GM12891 (cell line): ENCODE data around the gene EFHC2.

Source experiments
- POLR2A ChIP-seq: IDR thresholded peaks from 2 replicates; pipeline ENCODE4 v1.6.1; 2011; ENCODE audit warnings: low read depth, low read length, control low read depth
- POLR2AphosphoS5 ChIP-seq: IDR thresholded peaks from 2 replicates; pipeline ENCODE4 v1.6.1; 2011; ENCODE audit warnings: low read depth, low read length, control low read depth
- POU2F2 ChIP-seq: IDR thresholded peaks from 2 replicates; pipeline ENCODE4 v1.6.1; 2011; ENCODE audit warnings: low read depth, mild to moderate bottlenecking, control low read depth, low read length, moderate library complexity
- SPI1 ChIP-seq: IDR thresholded peaks from 2 replicates; pipeline ENCODE4 v1.6.1; 2011; ENCODE audit warnings: low read depth, low read length, control low read depth
- TAF1 ChIP-seq: IDR thresholded peaks from 2 replicates; pipeline ENCODE4 v1.6.1; 2011; ENCODE audit warnings: low read depth, low read length, control low read depth

GRCh38 chrX:44239036-44239435 is 104.4 kb downstream of the EFHC2 start:
- TF ChIP-seq POLR2AphosphoS5 (no peak), TAF1 (no peak), POU2F2 (no peak), POLR2A (no peak), SPI1 (no peak)
